GM10248 (cell line): ENCODE data around the gene SLC6A8.

Experiments used
- CTCF ChIA-PET: fragments of 300-600 bp; sonication (Branson Sonifier 250); formaldehyde crosslinking; extraction: SDS; loops from one replicate; lab custom pipeline; 2021; ENCODE audit warnings: antibody characterized with exemption; lab: Yijun Ruan, JAX
- POLR2A ChIA-PET: fragments of 350-650 bp; sonication (Branson Sonifier 250); formaldehyde crosslinking; extraction: SDS; loops from one replicate; lab custom pipeline; 2020; ENCODE audit warnings: antibody characterized with exemption; lab: Yijun Ruan, JAX
- DNase-seq: peaks from one replicate; pipeline ENCODE4 v3.0.0; 2012; ENCODE audit errors: extremely low spot score
- TF ChIP-seq, protein P1 (sequence below): IDR thresholded peaks from 2 replicates; pipeline ENCODE4 v1.5.1; 2012; ENCODE audit warnings: mild to moderate bottlenecking, low read depth; ENCODE audit errors: extremely low read depth, missing control alignments, control extremely low read depth

Gene SLC6A8

DNA sequence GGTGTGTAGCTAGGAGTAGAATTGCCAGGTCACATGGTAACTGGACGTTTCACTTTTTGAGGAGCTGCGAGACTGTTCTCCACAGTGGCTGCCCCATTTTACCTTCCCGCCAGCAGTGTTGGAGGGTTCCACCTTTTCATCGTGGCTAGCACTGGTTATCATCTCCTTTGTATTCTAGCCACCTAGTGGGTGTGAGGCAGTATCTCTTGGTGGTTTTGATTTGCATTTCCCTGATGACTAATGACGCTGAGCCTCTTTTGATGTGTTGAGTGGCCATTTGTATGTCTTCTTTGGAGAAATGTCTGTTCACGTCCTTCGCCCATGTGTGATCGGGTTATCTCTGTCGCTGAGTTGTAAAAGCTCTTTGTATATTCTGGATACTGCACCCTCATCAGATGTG is 47.5 kb downstream of the SLC6A8 start:
- ChIA-PET CTCF (interaction anchor here (1.4 kb wide), 1 partner anchor 8 kb away, joined by 5 read pairs; no protein-coding TSS in a partner anchor), POLR2A (no interaction called here)
- no peak for DNase-seq
- TF ChIP-seq, protein P1, sequence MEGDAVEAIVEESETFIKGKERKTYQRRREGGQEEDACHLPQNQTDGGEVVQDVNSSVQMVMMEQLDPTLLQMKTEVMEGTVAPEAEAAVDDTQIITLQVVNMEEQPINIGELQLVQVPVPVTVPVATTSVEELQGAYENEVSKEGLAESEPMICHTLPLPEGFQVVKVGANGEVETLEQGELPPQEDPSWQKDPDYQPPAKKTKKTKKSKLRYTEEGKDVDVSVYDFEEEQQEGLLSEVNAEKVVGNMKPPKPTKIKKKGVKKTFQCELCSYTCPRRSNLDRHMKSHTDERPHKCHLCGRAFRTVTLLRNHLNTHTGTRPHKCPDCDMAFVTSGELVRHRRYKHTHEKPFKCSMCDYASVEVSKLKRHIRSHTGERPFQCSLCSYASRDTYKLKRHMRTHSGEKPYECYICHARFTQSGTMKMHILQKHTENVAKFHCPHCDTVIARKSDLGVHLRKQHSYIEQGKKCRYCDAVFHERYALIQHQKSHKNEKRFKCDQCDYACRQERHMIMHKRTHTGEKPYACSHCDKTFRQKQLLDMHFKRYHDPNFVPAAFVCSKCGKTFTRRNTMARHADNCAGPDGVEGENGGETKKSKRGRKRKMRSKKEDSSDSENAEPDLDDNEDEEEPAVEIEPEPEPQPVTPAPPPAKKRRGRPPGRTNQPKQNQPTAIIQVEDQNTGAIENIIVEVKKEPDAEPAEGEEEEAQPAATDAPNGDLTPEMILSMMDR = no peak

DNA sequence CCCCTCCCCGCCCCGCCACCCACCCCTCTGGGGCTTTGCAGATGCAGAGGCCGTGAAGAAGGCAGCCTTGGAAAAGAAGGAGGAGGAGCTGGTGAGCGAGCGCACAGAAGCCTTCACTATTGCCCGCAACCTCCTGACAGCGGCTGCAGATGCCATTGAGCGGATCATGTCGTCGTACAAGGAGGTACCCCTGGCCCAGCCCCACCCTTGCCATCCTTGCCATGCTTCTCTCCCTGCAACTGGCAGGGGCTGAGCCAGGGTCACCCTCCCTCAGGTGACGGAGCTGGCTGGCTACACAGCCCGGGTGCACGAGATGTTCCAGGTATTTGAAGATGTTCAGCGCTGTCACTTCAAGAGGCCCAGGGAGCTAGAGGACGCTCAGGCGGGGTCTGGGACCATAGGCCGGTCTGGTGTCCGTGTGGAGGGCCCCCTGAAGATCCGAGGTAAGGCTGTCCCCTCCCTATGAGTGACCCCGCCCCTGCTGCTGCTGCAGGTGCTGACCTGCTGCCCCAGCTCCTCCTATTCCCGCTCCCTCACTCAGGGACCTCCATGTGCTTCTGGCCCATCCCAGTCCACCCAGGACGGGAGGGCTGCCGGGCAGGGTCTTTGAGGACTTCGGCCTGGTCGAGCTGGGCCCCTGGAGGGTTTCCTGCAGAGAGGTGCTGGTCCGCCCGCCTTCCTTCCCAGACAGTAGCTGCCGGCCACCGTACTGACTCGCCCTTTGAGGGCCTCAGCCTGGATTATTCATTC is 48.5 kb downstream of the SLC6A8 start:
- DNase-seq = no peak
- TF ChIP-seq, protein P1 = no peak
- ChIA-PET POLR2A (interaction anchor here (0.7 kb wide), 1 partner anchor 49 kb away, joined by 6 read pairs; the partner anchor contains the start of gene SLC6A8), CTCF (interaction anchor here (1.4 kb wide), 1 partner anchor 9 kb away, joined by 5 read pairs; no protein-coding TSS in a partner anchor)

DNA sequence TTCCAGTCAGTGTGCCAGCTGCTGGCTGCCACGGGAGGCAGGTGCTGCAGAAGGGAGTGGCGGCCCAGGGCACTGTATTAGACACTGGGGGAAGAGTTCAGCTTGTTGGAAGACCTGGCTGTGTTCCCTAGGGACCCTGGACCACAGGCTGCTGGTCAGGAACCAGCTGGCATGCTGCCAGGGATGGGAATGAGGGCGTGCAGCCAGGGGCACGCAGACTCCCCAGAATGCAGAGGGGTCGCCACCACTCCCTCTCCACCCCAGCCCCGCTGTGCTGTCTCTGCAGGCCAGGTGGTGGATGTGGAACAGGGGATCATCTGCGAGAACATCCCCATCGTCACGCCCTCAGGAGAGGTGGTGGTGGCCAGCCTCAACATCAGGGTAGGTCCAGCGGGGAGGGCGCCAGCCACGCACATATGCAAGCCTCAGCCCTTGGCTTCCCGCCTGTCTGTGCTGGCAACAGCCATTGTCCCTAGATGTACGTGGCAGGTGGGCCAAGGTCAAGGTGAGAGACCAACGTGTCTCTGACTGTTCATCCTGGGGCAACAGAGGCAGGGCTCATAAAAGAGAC is 49.2 kb downstream of the SLC6A8 start:
- no peak for DNase-seq
- ChIA-PET CTCF (no interaction called here), POLR2A (no interaction called here)
- TF ChIP-seq, protein P1 = no peak

DNA sequence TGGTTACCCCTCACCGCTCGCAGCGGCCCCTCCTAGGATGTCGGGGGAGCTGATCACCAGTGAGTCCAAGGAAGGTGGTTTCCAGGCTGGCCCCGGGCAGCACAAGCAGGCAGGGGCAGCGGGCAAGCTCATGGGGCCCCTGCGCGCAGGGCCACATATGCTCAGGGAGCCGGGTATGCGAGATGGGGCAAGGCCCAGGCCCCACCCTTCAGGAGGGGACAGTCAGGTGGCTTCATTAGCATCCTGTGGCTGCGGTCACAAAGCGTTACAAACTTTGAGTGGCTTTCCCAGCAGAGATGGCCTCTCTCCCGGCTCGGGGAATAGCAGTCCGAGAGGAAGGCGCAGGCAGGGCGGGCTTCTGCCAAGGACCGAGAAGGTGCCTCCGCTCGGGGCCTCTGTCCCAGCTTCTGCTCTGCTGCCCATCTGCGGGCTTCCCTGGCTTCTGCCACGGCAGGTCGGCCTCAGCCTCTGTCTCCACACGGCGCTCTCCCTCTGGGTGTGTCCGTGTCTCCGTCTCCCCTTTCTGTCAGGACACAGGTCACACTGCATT is 50.4 kb downstream of the SLC6A8 start:
- no peak for DNase-seq
- ChIA-PET CTCF (no interaction called here), POLR2A (no interaction called here)
- TF ChIP-seq, protein P1 = no peak

DNA sequence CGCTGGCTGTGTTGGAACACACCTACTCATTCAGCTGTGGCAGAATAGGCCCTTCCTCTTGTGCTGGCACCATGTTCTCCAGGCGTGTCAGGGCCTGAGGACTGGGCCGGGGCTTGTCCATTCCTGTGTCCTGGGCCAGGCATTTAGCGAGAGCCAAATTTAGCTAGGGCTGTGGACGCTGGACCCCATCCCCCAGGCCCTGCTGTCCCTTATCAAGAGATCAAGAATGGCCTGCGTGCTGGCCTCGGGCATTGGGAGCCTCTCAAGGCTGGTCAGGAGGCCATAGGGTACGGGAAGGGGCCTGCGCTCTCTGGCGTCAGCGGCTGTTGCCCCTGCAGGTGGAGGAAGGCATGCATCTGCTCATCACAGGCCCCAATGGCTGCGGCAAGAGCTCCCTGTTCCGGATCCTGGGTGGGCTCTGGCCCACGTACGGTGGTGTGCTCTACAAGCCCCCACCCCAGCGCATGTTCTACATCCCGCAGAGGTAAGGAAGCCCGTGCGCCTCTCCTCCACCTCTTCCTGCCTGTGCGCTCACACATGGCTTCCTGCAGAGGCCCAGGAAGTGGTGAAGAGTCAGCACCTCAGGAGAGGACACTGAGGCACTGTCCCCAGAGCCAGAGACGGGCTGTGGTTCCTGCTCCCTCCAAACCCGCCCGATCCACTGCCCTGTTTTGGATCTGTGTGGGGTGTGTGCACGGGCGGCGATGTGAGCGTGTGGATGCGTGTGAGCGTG is 52.2 kb downstream of the SLC6A8 start:
- no peak for DNase-seq
- TF ChIP-seq, protein P1 = no peak
- ChIA-PET CTCF (no interaction called here), POLR2A (no interaction called here)

DNA sequence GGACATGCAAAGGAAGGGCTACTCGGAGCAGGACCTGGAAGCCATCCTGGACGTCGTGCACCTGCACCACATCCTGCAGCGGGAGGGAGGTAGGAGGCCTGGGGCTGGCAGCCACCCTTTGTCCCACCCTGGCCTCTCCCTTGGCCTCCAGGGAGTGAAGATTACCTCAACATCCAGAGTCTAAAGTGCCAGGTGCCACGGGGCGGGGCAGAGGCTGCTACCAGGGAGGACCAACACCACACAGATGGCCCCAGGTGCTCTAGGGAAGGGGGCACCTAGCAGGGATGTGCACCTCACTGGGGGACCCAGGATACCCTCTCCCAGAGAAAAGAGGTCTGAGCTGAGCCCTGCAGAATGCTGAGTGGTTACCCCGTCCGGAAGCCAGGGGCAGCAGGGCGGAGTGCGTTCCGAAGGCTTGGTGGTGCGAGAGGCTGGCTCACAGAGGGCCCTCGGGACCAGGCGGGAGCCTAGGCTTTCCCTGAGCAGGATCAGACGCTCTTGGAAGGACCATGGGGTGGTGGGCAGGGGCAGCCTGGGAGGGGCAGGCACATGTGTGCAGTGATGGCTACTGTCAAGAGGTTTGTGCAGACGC is 53.0 kb downstream of the SLC6A8 start:
- TF ChIP-seq, protein P1 = no peak
- CTCF ChIA-PET = no interaction called here
- no peak for DNase-seq
- POLR2A ChIA-PET = no interaction called here
